NCI-H748 treated with DMSO at 0.1 percent for 48 hours (cell line): Measurements from ENCODE around the gene PIK3C2A.

ENCODE experiments used
- DNase-seq: peaks from one replicate; lab custom pipeline; 2025; lab: John Stamatoyannopoulos, UW

PIK3C2A gene

DNA sequence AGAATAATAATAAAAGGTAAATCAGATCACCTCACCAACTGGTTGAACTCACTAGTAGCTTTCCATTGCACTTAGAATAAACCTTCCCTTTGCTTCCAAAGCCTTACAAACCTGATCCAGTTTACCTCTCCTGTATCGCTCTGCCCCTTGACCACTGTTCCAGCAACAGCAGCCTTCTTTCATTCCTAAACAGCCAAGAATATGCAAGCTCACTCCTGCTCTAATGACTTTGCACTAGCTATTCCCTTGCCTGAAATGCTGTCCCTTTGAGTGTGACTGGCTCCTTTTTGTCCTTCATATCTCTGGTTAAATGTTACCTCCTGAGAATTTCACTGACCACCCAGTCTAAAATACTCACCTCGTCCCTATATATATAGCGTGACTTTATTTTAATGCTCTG lies 9.6 kb upstream of the PIK3C2A start:
- DNase-seq, result no peak

DNA sequence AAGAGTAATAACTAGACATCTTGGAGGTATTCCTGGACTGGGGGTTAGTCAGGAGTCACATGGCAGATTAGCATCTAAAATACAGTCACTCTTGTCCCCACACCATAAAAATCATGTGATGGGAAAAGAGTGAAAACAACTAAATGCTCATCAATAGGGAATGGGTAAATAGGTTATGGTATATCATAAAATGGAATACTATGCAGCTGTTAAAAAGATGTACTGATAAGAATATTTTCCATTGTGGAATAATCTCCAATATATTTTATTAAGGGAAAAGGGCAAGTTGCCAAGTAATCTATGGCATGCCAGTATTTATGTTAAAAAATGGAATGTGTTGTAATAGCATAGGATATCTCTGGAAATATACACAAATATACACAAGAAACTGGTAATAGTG lies 6.6 kb upstream of the PIK3C2A start:
- DNase-seq, result no peak

DNA sequence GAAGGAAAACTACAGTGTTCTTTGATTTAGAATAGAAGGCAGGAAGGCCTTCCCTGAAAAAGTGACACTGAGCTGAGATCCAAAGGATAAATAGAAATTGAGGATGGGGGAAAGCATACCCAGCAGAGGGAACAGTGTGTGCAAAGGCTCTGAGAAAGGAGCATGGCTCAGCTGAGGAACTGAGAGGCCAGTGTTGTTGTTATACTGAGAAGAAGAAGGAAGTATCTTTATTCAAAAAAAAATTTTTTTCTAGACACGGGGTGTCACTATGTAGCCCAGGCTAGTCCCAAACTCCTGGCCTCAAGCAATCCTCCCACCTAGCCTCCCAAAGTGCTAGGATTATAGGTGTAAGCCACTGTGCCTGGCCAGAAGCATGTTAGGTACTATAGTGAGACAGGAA lies 3.5 kb upstream of the PIK3C2A start:
- no peak for DNase-seq

DNA sequence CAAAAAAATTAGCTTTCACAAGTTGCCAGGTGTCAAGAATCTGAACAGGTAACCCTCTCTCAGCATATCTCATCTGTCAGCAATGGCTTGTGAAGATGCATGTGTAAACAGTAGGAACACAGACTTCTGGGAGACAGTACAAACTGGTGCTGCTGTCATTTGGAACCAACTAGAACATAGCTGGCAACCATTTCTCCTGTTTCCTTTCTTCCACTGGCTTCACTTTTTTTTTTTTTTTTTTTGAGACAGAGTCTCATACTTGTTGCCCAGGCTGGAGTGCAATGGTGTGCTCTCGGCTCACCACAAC lies 2.1 kb upstream of the PIK3C2A start:
- no peak for DNase-seq

- DNase-seq, result peak; percentile 93
Measured at GRCh38 chr11:17208257-17208999, 642 bp upstream of the PIK3C2A start.

DNA sequence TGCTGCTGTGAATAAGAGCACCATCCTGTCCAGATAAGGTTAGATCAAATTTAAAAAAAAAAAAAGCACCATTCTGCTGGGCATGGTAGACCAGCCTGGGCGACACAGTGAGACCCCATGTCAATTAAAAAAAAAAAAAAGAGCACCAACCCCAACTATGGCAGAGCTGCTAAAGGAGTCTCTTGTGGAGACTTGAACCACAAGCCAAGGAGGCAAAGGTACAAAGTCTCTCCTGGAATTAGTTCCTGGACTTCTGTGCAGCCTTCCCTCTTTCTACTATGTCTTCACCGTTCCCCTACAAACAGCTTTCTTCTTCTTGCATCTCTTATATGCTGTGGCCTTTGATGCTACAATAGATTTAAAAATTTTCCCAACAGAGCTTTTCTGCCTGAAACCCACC lies 1.3 kb downstream of the PIK3C2A start:
- no peak for DNase-seq

GRCh38 chr11:17197431-17197898 lies 10.3 kb downstream of the PIK3C2A start:
- DNase-seq, result no peak

- DNase-seq, result no peak
Measured at GRCh38 chr11:17188675-17189074, 19.1 kb downstream of the PIK3C2A start.

DNA sequence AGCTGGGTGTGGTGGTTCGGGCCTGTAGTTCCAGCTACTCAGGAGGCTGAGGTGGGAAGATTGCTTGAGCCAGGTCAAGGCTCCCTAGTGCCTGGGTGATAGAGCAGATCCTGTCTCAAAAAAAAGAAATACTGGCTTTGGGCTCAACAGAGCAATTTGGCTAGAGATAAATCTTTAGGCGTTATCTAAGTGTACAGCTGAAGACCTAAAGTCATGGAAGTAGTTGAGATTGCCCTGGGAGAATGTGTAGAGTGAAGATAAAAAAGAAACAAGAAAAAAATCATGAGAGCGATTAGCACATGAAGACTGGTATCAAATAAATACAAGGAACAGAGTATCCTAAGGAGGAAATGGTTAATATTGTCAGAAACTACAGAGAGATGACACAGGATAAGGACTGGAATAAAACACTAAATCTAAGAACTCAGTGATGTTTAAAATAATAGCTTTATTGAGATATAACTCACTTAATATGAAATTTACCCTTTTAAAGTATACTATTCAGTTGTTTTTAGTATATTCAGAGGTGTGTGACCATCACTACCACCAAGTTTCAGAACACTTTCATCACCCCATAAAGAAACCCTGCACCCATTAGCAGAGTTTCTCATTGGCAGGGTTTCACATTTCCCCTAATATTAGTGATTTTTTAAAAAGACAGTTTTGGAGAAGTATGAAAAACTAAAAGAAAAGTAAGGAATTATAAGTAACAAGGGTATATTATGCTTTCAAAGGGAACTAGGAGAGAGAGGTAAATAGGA lies 20.7 kb downstream of the PIK3C2A start:
- no peak for DNase-seq

- no peak for DNase-seq
Measured at GRCh38 chr11:17185938-17186337, 21.8 kb downstream of the PIK3C2A start.

DNA sequence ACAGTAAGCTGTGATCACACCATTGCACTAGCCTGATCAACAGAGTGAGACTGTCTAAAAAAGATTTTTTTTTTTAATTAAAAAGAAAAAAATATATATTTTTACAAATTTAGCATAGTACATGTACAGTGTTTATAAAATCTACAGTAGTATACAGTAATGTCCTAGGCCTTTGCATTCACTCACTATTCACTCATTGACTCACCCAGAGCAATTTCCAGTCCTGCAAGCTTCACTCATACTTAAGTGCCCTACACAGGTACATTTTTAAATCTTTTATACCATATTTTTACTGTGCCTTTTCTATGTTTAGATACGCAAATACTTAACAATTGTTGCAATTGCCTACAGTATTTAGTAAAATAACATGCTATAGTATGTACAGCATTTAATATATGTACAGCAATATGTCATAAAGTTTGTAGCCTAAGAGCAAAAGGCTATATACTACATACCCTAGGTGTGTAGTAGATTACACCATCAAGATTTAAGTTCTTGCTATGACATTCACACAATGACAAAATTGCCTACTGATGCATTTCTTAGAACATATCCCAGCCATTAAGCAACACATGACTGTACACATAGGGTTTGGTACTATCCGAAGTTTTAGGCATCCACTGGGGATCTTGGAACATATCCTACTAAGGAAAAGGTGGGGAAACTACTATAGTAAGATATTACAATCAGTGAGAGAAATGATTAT lies 22.8 kb downstream of the PIK3C2A start:
- no peak for DNase-seq

- DNase-seq, result no peak
Measured at GRCh38 chr11:17183836-17184235, 23.9 kb downstream of the PIK3C2A start.

GRCh38 chr11:17179970-17180369 lies 27.8 kb downstream of the PIK3C2A start:
- DNase-seq, result no peak

GRCh38 chr11:17173332-17173731 lies 34.5 kb downstream of the PIK3C2A start:
- no peak for DNase-seq

DNA sequence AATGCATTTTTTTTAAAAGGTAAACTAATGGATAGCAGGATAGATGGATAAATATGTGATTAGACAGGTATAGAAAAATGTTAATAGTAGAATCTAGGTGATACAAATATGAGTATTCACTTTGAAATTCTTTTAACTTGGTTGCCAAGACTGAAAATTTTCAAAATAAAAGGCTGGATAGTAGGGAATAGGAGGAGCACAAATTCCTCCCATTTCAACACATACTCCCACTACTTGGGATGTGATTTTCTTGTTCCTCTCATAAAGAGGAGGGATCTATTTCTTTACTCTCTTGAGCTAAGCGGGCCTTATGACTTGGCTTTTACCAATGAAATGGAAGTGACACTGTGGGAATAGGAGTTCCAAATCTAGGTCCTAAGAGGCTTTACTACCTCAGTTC lies 35.9 kb downstream of the PIK3C2A start:
- no peak for DNase-seq

DNA sequence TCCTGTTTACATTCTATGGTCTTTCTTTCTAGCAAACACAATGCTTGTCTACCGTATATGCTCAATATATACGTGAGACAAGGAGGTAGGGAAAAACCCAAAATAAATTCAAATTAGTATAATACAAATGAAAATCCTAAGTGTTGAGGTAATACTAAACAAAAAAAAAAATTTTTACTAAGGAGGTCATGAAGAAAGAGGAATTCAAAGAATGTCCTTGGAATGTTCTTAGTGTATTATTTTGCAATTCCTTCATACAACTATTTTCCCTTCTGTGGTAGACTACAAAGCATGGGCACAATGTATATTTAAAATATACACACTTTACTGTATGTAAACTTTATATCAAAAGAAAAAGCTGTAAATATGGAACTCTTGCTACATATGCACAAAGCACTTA lies 36.4 kb downstream of the PIK3C2A start:
- DNase-seq, result no peak

DNA sequence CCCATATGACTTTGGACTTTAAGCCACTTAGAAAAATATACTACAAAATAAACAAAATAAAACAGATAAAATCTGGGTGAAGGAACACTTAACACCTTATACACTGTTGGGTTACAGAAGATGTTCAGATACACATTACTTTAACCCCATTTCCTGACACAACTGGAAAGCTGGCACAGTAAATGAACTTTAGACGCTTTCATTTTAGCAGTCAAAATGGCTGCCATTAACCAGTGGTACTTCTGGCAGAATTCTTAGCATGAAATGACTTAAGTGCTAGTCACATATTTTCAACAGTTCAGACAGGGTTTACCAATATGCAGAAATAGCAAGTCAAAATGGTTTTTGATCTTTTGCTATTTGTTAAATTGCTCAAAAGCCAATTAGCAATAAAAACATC lies 37.9 kb downstream of the PIK3C2A start:
- DNase-seq, result no peak

- DNase-seq, result no peak
Measured at GRCh38 chr11:17165247-17165890, 42.4 kb downstream of the PIK3C2A start.

- DNase-seq, result no peak
Measured at GRCh38 chr11:17164361-17165246, 43.2 kb downstream of the PIK3C2A start.

DNA sequence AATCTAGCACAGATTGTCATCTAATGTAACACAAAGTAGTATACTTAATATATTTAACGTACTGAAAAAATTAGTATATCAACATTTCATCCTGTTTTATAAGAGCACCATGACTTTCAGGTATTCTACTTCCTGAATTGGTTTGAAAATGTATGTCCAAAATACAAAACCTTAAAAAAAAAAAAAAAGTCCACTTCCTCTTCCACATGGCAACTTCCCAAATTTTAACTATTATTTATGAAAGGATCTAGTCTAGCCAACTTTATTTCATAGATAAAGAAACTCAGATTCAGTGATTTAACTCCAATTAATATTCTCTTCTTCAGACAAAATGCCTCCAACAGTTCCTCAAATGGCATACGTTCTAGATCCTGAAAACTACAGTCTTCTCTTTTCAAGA lies 44.0 kb downstream of the PIK3C2A start:
- DNase-seq, result no peak

DNA sequence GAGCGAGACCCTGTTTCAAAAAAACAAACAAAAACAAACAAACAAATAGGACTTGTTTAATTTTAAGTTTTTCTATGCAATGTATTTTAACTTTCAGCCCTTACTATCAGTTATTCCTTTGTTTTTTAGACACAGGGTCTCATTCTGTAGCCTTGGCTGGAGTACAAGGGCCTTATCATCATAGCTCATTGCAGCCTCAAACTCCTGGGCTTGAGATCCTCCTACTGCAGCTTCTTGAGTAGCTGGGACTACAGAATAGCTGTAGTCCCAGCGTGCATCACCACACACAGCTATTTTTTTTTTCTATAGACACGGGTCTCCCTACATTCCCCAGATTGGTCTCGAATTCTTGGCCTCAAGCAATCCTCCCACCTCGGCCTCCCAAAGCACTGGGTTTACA lies 44.5 kb downstream of the PIK3C2A start:
- DNase-seq, result no peak

GRCh38 chr11:17162376-17162775 lies 45.4 kb downstream of the PIK3C2A start:
- DNase-seq, result no peak
